ENCODE data around the gene NOXRED1. TPM values are rescaled to one million over a fixed set of nuclear protein-coding genes. Genes with fewer than 3 reads are reported as not detected.

Gene NOXRED1
- total RNA-seq, 2 experiments from 2014 or later, result 0.16 to 0.42 TPM

GRCh38 chr14:77406086-77406485 lies 17.2 kb downstream of the NOXRED1 start:
- CTCF ChIA-PET, result no interaction called here
- H3K4me3 Mint-ChIP-seq, result no peak overlapping the region
- no peaks in the 10 kb centered on the region for H3K36me3 Mint-ChIP-seq (ENCODE audit: low read depth)

GRCh38 chr14:77403768-77404167 lies 19.6 kb downstream of the NOXRED1 start:
- POLR2A ChIA-PET, result no interaction called here

More at GRCh38 chr14:77406086-77406485, 17.2 kb downstream of the NOXRED1 start:
- Histone ChIP-seq H3K9me3 (ENCODE audit: control insufficient read depth in 1 of 2, insufficient read depth in 1 of 2, low read length in 2 of 2) (no peaks in the 10 kb centered on the region), H3K36me3 (ENCODE audit: insufficient read depth, low read length) (no peaks in the 10 kb centered on the region), H3K4me1 (ENCODE audit: insufficient read depth, low read length) (peaks cover 4% of the 10 kb centered on the region), H3K27me3 (ENCODE audit: control insufficient read depth in 1 of 2, insufficient read depth in 2 of 2, low read length in 2 of 2) (no peaks in the 10 kb centered on the region), H3K4me3 (ENCODE audit: low read length) (no peak overlapping the region), H3K27ac (ENCODE audit: low read depth in 1 of 2, low read length in 2 of 2) (no peak overlapping the region)
- peaks cover 17% of the 10 kb centered on the region for H3K4me1 Mint-ChIP-seq (ENCODE audit: low read depth)
- no peaks in the 10 kb centered on the region for H3K9me3 Mint-ChIP-seq
- DNase-seq (no peak), ATAC-seq (ENCODE audit: poor library complexity) (no peak)
- TF ChIP-seq CTCF (IDR thresholded peaks at IDR 0.05), result no peak
- POLR2A ChIA-PET, result no interaction called here
- H3K27me3 Mint-ChIP-seq, result no peaks in the 10 kb centered on the region
- H3K27ac Mint-ChIP-seq, result no peak overlapping the region
- intact Hi-C loops (cut with DNase I, micrococcal nuclease), result no loop called here

GRCh38 chr14:77400216-77400615 lies 23.1 kb downstream of the NOXRED1 start:
- Histone ChIP-seq H3K27me3 (ENCODE audit: control insufficient read depth in 1 of 2, insufficient read depth in 2 of 2, low read length in 2 of 2) (no peaks in the 10 kb centered on the region), H3K4me3 (ENCODE audit: low read length) (no peak overlapping the region), H3K27ac (ENCODE audit: low read depth in 1 of 2, low read length in 2 of 2) (no peak overlapping the region), H3K4me1 (ENCODE audit: insufficient read depth, low read length) (no peaks in the 10 kb centered on the region), H3K9me3 (ENCODE audit: control insufficient read depth in 1 of 2, insufficient read depth in 1 of 2, low read length in 2 of 2) (no peaks in the 10 kb centered on the region), H3K36me3 (ENCODE audit: insufficient read depth, low read length) (no peaks in the 10 kb centered on the region)
- Mint-ChIP-seq H3K9me3 (no peaks in the 10 kb centered on the region), H3K4me3 (no peak overlapping the region), H3K27ac (no peak overlapping the region), H3K36me3 (ENCODE audit: low read depth) (no peaks in the 10 kb centered on the region), H3K27me3 (no peaks in the 10 kb centered on the region), H3K4me1 (ENCODE audit: low read depth) (no peaks in the 10 kb centered on the region)
- CTCF ChIA-PET, result no interaction called here
- no peak for ATAC-seq (ENCODE audit: poor library complexity)
- intact Hi-C loops (cut with DNase I, micrococcal nuclease), result no loop called here
- POLR2A ChIA-PET, result no interaction called here
- no peak for DNase-seq
- no peak for TF ChIP-seq CTCF (IDR thresholded peaks at IDR 0.05)

More at GRCh38 chr14:77403768-77404167, 19.6 kb downstream of the NOXRED1 start:
- CTCF ChIA-PET, result no interaction called here
- no peaks in the 10 kb centered on the region for H3K36me3 ChIP-seq (ENCODE audit: insufficient read depth, low read length)
- no peak overlapping the region for H3K27ac ChIP-seq (ENCODE audit: low read depth in 1 of 2, low read length in 2 of 2)
- Mint-ChIP-seq H3K9me3 (no peaks in the 10 kb centered on the region), H3K27me3 (no peaks in the 10 kb centered on the region), H3K4me1 (ENCODE audit: low read depth) (peaks cover 17% of the 10 kb centered on the region), H3K4me3 (no peak overlapping the region), H3K27ac (no peak overlapping the region), H3K36me3 (ENCODE audit: low read depth) (no peaks in the 10 kb centered on the region)
- peaks cover 4% of the 10 kb centered on the region for H3K4me1 ChIP-seq (ENCODE audit: insufficient read depth, low read length)
- intact Hi-C loops (cut with DNase I, micrococcal nuclease), result no loop called here
- TF ChIP-seq CTCF (IDR thresholded peaks at IDR 0.05), result no peak
- no peak for ATAC-seq (ENCODE audit: poor library complexity)
- no peak overlapping the region for H3K4me3 ChIP-seq (ENCODE audit: low read length)
- no peak for DNase-seq
- no peaks in the 10 kb centered on the region for H3K27me3 ChIP-seq (ENCODE audit: control insufficient read depth in 1 of 2, insufficient read depth in 2 of 2, low read length in 2 of 2)
- no peaks in the 10 kb centered on the region for H3K9me3 ChIP-seq (ENCODE audit: control insufficient read depth in 1 of 2, insufficient read depth in 1 of 2, low read length in 2 of 2)

Measured in CD4-positive, alpha-beta T cell (primary cell).